MV-4-11 (cell line): Measurements from ENCODE around the gene GDPD4.
A peak's percentile ranks its signal among the peaks of the same experiment; 100 is the strongest.

ENCODE experiments used
- DNase-seq: peaks from one replicate; lab custom pipeline; 2025; lab: John Stamatoyannopoulos, UW

GDPD4 gene

GRCh38 chr11:77204754-77205466 is 96.6 kb downstream of the GDPD4 start:
- no peak for DNase-seq

- DNase-seq = no peak
These were observed 97.4 kb downstream of the GDPD4 start for GRCh38 chr11:77203901-77204753.

GRCh38 chr11:77202941-77203900 is 98.3 kb downstream of the GDPD4 start:
- DNase-seq = peak; percentile 66

- DNase-seq = no peak
These were observed 99.3 kb downstream of the GDPD4 start for GRCh38 chr11:77201991-77202841.

GRCh38 chr11:77201370-77201769 is 100.1 kb downstream of the GDPD4 start:
- DNase-seq = no peak

GRCh38 chr11:77200351-77201268 is 100.9 kb downstream of the GDPD4 start:
- no peak for DNase-seq

- peak; percentile 25 for DNase-seq
These were observed 102.2 kb downstream of the GDPD4 start for GRCh38 chr11:77199137-77199745.

- peak; percentile 4 for DNase-seq
These were observed 103.0 kb downstream of the GDPD4 start for GRCh38 chr11:77198440-77198849.

- DNase-seq = no peak
These were observed 103.7 kb downstream of the GDPD4 start for GRCh38 chr11:77197626-77198320.

- no peak for DNase-seq
These were observed 104.5 kb downstream of the GDPD4 start for GRCh38 chr11:77196961-77197360.

GRCh38 chr11:77195071-77195755 is 106.3 kb downstream of the GDPD4 start:
- no peak for DNase-seq

GRCh38 chr11:77193911-77194830 is 107.3 kb downstream of the GDPD4 start:
- peak; percentile 50 for DNase-seq

GRCh38 chr11:77193167-77193566 is 108.3 kb downstream of the GDPD4 start:
- no peak for DNase-seq

- DNase-seq = no peak
These were observed 109.5 kb downstream of the GDPD4 start for GRCh38 chr11:77191823-77192495.

GRCh38 chr11:77191429-77191822 is 110.1 kb downstream of the GDPD4 start:
- DNase-seq = no peak

GRCh38 chr11:77190331-77191075 is 111.0 kb downstream of the GDPD4 start:
- DNase-seq = no peak
